GM18873 (cell line): Measurements from ENCODE around the gene ZNF766.
"Not testable (repeated sequence)": the region's sequence is repeated elsewhere in the genome, so short reads cannot be mapped to it uniquely, and the experiment has no call there.

ENCODE experiments used
- ATAC-seq: cut with Tn5 transposase; IDR thresholded peaks from one replicate; pipeline ENCODE4 v1.9.1; 2021; ENCODE audit warnings: mild to moderate bottlenecking, moderate library complexity, moderate number of reproducible peaks; ENCODE audit not compliant: unreplicated experiment, low FRiP score

ZNF766 gene

DNA sequence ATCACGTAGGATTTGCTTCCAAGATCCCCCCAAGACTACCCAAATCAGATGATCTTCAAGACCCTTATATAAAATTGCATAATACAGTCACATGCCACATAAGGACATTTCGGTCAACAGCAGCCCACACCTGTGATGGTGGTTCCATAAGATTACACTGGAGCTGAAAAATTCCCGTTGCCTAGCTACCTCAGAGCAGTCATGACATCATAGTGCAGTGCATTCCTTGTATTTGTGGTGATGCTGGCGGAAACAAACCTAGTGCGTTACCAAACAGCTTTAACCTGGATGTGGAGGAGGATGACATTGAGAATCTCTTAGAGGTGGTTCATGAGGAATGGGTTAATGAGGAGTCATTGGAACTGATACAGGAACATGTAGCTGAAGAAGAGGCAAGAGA, 4.8 kb downstream of the ZNF766 start:
- ATAC-seq: no peak

GRCh38 chr19:52275988-52276387, 6.6 kb downstream of the ZNF766 start:
- no peak for ATAC-seq

DNA sequence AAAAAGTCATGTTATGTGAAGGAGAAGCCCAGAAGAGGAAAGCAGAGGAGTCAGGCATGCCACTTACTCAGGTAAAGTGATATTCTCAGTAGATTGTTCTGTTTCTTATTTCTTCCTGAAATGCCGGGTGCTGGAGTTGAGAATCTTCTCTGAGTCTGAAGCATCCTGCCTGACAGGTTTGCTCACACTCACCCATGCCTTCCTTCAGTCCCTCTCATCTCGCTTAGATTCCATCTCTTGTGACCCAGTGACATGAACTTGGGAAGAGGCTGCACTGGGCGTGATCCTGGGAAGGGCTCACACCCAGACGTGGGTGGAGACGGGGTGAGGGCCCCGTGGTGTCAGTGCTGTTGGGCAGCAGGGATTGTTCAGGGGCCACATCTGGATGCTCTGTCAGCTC, 8.1 kb downstream of the ZNF766 start:
- no peak for ATAC-seq

DNA sequence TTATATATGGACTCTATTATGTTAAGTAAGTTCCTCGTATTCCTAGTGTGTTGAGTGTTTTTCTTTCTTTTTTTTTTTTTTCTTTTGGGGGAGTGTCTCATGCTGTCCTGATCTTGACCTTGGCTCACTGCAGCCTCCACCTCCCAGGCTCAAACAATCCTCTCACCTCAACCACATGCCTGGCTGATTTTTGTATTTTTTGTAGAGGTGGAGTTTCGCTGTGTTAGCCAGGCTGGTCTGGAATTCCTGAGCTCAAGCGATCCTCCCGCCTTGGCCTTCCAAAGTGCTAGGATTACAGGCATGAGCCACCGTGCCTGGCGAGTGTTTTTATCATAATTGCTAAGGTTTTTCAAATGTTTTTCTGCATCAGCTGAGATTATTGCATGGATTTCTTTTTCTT, 16.9 kb downstream of the ZNF766 start:
- no peak for ATAC-seq

- ATAC-seq: no peak
Observed at GRCh38 chr19:52291781-52292180, 22.4 kb downstream of the ZNF766 start.

DNA sequence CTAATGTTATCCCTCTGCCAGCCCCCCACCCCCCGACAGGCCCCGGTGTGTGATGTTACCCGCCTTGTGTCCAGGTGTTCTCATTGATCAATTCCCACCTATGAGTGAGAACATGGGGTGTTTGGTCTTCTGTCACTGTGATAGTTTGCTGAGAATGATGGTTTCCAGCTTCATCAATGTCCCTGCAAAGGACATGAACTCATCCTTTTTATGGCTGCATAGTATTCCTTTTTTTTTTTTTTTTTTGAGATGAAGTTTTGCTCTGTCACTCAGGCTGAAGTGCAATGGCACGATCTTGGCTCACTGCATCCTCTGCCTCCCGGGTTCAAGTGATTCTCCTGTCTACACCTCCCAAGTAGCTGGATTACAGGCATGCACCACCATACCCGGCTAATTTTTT, 23.6 kb downstream of the ZNF766 start:
- ATAC-seq: not testable (repeated sequence)

GRCh38 chr19:52296400-52296772, 27.0 kb downstream of the ZNF766 start:
- no peak for ATAC-seq

- ATAC-seq: no peak
Observed at GRCh38 chr19:52296773-52297600, 27.6 kb downstream of the ZNF766 start, which contains the start of gene ZNF480. ZNF480 (plus strand) TSS chr19:52297169; CDS start chr19:52300413, 3,244 bp downstream.

- no peak for ATAC-seq
Observed at GRCh38 chr19:52297601-52298364, 28.4 kb downstream of the ZNF766 start.

DNA sequence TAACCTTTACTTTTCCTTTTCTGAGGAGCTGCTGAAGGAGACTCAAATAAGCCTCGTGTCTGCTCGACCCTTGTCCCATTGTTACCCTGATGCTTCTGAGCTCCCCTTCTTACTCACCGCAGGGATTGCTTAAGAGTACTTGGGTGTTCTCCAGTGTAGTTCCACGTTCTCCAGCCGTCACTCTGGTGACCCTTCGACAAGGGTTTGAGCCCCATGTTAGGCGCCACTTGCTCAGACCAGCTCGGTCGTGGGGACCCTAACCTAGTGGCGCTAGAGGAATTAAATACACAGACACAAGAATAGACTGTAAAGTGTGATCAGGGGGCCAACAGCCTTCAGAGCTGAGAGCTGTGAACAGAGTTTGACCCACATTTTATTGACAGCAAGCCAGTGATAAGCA, 37.9 kb downstream of the ZNF766 start:
- no peak for ATAC-seq

DNA sequence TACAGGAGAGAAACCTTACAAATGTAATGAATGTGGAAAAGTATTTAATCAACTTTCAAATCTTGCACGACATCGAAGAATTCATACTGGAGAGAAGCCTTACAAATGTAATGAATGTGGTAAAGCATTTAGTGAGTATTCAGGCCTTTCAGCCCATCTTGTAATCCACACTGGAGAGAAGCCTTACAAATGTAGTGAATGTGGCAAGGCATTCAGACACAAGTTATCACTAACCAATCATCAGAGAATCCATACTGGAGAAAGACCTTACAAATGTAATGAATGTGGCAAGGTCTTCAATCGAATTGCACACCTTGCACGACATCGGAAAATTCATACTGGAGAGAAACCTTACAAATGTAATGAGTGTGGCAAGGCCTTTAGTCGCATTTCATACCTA, 53.0 kb downstream of the ZNF766 start:
- no peak for ATAC-seq

DNA sequence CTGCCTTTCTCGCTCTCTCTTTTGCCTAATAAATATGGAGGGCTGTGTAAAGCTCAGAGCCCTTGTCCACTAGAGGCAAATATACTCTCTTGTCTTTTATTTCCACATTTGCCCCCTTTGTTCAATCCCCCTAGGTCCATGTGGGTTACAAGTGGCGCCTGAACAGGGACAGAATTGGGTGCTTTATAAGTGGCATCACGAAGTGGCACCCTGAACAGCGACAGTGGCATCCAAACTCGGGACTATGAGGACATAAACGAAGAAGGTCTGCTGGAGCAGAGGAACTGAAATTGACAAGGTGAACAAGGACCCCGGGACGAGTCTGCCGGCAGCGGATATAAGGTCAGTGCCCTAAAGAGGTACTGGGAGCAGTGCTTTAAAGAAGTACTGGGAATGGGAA, 62.4 kb downstream of the ZNF766 start:
- ATAC-seq: no peak

- ATAC-seq: no peak
Observed at GRCh38 chr19:52335768-52336116, 66.4 kb downstream of the ZNF766 start.

GRCh38 chr19:52336117-52336790, 66.9 kb downstream of the ZNF766 start, which contains the start of gene ZNF610:
ZNF610 (plus strand) TSS chr19:52336243; CDS start chr19:52349173, 12,930 bp downstream.
- ATAC-seq: no peak

DNA sequence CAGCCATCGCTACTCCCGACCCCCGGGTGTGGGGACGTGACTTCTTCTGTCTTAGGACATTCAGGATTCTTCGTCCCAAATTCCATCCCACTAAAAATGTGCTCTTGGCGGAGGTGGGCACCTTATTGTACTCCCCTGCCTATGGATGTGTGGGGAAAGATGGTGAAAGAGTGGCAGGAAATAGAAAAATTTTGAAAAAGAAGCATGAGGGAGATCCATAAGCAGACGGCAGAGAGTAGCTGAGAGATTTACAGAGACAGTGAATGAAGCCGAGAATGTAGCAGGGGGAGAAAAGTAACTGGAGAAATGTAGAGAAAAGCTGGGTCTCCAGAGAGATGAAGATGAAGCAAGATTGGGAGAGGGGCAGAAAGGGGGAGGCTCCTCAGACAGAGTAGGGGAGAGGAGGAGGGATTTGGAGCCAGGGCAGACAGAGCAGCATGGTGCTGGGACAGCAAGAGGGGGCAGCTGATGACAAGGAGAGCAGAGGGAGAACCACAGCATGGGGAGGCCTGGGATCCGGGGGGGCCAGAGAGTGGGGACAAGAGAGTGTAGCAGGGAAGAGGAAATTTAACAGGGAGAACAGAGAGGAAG, 67.5 kb downstream of the ZNF766 start:
- no peak for ATAC-seq

GRCh38 chr19:52339022-52339421, 69.6 kb downstream of the ZNF766 start:
- ATAC-seq: not testable (repeated sequence)

- ATAC-seq: no peak
Observed at GRCh38 chr19:52343548-52343947, 74.2 kb downstream of the ZNF766 start.

- ATAC-seq: no peak
Observed at GRCh38 chr19:52345162-52345561, 75.8 kb downstream of the ZNF766 start.
